ENCODE measurements around the gene SLC22A8.
"Not testable (repeated sequence)": the region's sequence is repeated elsewhere in the genome, so short reads cannot be mapped to it uniquely, and the experiment has no call there.

Gene SLC22A8

GRCh38 chr11:62965574-62965973 is 50.1 kb downstream of the SLC22A8 start:
- Mint-ChIP-seq H3K36me3 (ENCODE audit: low read depth) (no peaks in the 10 kb centered on the region), H3K27me3 (peaks cover 26% of the 10 kb centered on the region), H3K4me1 (no peaks in the 10 kb centered on the region), H3K9me3 (no peaks in the 10 kb centered on the region), H3K4me3 (no peak overlapping the region), H3K27ac (no peak overlapping the region)
- DNase-seq (no peak), ATAC-seq (no peak)

DNA sequence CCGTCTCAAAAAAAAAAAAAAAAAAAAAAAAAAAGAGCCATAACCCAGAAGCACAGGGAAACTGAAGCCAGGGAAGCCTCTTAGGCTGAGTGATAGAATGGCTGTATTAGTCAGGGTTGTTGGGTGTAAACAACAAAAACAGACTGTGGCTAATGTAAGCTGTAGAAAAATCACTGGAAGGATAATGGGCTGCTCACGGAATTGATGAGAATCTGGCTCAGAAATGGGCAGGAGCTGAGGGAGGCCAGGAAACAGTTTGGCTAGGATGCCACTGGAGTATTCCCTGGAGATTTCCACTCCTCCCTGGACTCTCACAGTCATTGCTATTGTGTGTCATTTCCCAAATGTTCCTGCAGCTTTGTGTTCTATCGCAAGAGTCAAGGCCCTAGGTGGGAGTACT is 53.2 kb downstream of the SLC22A8 start:
- Mint-ChIP-seq H3K27ac (no peak overlapping the region), H3K27me3 (peaks cover 15% of the 10 kb centered on the region), H3K36me3 (ENCODE audit: low read depth) (no peaks in the 10 kb centered on the region), H3K4me3 (no peak overlapping the region), H3K9me3 (no peaks in the 10 kb centered on the region), H3K4me1 (no peaks in the 10 kb centered on the region)
- no peak for ATAC-seq
- no peak for DNase-seq

- Mint-ChIP-seq H3K4me3 (no peak overlapping the region), H3K9me3 (no peaks in the 10 kb centered on the region), H3K27me3 (peaks cover 12% of the 10 kb centered on the region), H3K4me1 (no peaks in the 10 kb centered on the region), H3K36me3 (ENCODE audit: low read depth) (no peaks in the 10 kb centered on the region), H3K27ac (no peak overlapping the region)
- no peak for ATAC-seq
- DNase-seq: no peak
Observed at GRCh38 chr11:62961017-62961570, 54.5 kb downstream of the SLC22A8 start.

DNA sequence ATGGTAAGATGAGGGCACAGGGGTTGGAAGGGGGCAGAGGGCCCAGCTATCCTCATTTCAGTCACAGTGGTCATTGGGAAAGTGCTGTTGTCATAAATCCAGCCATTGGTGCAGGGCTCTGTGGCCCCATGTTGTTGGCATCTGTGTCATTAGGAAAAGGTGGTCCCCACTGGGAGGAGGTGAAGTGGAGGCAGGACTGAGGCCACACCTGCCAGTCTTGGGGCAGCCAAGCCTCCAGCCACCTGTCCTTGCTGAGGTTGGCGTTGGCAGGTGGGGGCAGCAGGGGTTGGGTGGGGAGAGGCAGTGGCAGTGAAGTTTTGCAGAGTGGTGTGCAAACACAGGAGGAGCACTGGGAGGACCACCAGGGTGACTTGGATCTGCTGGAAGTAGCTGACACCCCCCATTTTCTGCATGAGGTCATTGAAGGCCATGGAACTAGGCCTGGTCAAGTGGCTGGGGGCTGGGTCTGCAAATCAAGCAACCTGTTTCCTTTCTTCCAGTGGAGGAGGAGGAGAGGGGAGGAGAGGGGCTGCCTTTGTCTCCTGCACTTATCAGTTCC is 56.1 kb downstream of the SLC22A8 start:
- ATAC-seq (no peak), DNase-seq (no peak)
- Mint-ChIP-seq H3K9me3 (no peaks in the 10 kb centered on the region), H3K27me3 (peaks cover 4% of the 10 kb centered on the region), H3K27ac (no peak overlapping the region), H3K36me3 (ENCODE audit: low read depth) (no peaks in the 10 kb centered on the region), H3K4me3 (no peak overlapping the region), H3K4me1 (no peaks in the 10 kb centered on the region)

DNA sequence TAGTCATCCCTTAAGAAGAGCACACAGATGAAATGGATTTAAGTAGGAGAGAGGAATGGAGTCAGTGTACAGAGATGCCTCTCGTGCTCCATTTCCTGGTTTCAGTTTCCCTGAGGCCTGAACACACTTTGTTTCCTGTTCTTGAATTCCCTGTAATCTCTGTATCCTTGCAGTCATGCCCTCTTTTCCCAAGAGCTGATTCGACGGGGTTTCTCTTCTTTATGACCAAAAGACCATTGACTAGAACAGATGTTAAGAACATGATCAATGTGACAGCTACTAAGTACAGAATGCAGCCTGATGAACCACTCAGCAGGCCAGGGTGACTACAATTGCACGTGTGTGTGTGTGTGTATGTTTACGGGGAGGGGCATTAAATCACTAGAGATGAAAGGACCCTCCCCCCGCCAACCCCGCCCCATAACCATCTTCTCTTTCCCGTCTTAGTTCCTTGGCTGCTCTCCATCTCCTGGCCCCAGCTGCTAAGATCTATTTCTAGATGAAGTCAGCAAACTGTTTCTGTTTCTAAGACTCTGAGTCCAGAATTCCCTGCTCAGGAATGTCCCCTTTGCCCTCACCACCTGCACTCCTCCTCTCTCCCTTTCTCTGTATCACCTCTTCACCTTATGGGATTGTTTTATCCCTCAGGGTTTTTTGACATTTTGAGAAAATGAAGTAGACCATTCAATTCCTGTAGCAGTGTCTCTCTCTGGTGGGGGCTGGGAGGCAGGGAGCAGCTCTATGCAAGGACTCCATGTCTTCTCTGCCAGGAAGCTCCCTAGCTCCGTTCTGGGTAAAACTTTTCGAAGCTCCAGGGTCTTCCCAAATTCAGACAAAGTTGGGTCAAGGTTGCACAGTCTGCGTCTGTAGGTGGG is 56.9 kb downstream of the SLC22A8 start:
- no peak for DNase-seq
- H3K27ac Mint-ChIP-seq: no peak overlapping the region
- ATAC-seq: no peak

DNA sequence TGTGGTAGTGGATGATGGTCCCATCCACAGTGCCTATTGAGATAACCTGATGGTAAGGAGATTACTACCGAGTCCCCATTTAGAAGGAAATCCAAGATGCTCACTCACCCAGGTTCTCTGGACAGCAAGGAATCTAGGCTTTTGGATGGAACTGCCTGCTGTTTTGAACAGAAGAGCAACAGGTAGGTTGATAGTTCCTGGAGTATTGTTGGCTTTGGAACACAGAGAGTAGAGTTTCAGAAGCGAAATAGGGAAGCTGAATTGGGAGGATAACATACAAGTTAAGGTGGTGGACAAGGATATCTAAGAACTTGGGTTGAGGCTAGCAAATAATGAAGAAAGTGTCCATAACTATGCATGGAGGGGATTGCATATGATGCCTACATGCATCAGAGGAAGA is 58.5 kb downstream of the SLC22A8 start:
- DNase-seq (no peak), ATAC-seq (no peak)
- Mint-ChIP-seq H3K4me1 (no peaks in the 10 kb centered on the region), H3K4me3 (no peak overlapping the region), H3K36me3 (ENCODE audit: low read depth) (no peaks in the 10 kb centered on the region), H3K9me3 (no peaks in the 10 kb centered on the region), H3K27ac (no peak overlapping the region), H3K27me3 (peaks cover 7% of the 10 kb centered on the region)

More for the DNA sequence above, 56.9 kb downstream of the SLC22A8 start:
- H3K4me1 Mint-ChIP-seq: no peaks in the 10 kb centered on the region
- H3K27me3 Mint-ChIP-seq: peaks cover 4% of the 10 kb centered on the region
- H3K4me3 Mint-ChIP-seq: no peak overlapping the region
- H3K36me3 Mint-ChIP-seq (ENCODE audit: low read depth): no peaks in the 10 kb centered on the region
- no peaks in the 10 kb centered on the region for H3K9me3 Mint-ChIP-seq

DNA sequence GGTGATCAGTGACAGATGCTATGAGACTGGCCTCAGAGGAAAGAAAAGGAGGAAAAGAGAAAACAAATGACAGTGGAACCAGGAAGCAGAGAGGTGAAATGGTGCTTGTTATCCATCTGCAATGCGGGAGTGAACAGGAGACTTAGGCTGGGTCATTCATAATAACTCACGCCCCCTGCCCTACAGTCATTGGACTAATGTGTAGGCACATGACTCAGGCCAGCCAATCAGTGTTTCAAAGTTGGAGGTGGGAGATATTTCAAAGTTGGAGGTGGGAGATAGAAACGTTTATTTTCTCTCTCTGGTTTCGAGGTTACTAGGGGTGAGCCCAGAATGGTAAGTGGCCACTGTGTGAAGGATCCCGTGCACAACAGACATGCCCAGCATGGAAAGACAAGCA is 61.2 kb downstream of the SLC22A8 start:
- Mint-ChIP-seq H3K4me1 (no peaks in the 10 kb centered on the region), H3K4me3 (no peak overlapping the region), H3K27ac (no peak overlapping the region), H3K9me3 (no peaks in the 10 kb centered on the region), H3K27me3 (peaks cover 7% of the 10 kb centered on the region), H3K36me3 (ENCODE audit: low read depth) (no peaks in the 10 kb centered on the region)
- ATAC-seq (no peak), DNase-seq (no peak)

- Mint-ChIP-seq H3K27ac (no peak overlapping the region), H3K4me3 (no peak overlapping the region)
- DNase-seq: no peak
Observed at GRCh38 chr11:62953811-62954210, 61.8 kb downstream of the SLC22A8 start.

DNA sequence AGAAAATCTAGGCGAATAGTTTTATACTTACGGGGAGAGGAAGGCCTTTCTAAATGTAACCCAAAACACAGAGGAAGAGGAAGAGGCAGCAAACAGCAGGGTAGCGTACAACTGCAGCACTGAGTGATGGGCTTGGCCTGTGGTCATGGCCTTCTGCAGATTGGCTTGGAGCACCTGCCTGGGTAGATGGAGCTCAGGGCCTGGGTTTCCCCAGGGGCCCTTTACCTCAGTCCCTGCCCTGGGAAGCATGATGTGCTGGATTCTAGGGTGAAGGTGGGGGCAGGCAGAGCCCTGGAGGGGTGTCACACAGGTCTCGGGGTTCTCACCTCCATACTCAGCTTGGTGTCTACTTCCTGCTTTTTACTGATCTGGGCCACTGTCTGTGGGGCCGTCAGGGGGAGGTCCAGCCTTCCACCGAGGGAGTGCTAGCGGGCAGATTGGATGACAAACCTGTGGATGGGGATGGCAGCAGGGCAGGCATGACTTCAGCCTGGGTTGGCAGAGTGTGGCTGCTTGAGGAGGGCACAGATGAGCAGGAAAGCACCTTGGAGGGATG is 66.8 kb downstream of the SLC22A8 start:
- Mint-ChIP-seq H3K36me3 (ENCODE audit: low read depth) (no peaks in the 10 kb centered on the region), H3K4me3 (no peak overlapping the region)
- no peak for ATAC-seq

More at GRCh38 chr11:62953811-62954210, 61.8 kb downstream of the SLC22A8 start:
- no peak for ATAC-seq
- H3K27me3 Mint-ChIP-seq: peaks cover 9% of the 10 kb centered on the region
- no peaks in the 10 kb centered on the region for H3K4me1 Mint-ChIP-seq
- no peaks in the 10 kb centered on the region for H3K9me3 Mint-ChIP-seq
- H3K36me3 Mint-ChIP-seq (ENCODE audit: low read depth): no peaks in the 10 kb centered on the region

DNA sequence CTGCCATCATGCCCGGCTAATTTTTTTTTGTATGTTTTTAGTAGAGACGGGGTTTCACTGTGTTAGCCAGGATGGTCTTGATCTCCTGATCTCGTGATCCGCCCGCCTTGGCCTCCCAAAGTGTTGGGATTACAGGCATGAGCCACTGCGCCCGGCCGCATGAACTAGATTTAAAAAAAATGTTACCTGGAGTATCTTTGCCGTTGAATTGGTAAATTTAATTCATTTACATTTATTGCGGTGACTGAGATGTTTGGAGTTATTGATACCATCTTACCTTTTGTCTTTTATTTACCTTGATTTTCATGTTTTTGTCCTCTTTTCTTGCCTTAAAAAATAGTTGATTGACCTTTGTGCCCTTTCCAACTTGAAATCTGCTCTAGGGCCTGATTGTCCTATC is 70.1 kb downstream of the SLC22A8 start:
- H3K9me3 Mint-ChIP-seq; ATAC-seq; H3K36me3 Mint-ChIP-seq (ENCODE audit: low read depth); H3K27ac Mint-ChIP-seq; DNase-seq; H3K4me1 Mint-ChIP-seq; H3K4me3 Mint-ChIP-seq: not testable (repeated sequence)
- peaks cover 11% of the 10 kb centered on the region for H3K27me3 Mint-ChIP-seq

More for the DNA sequence above, 66.8 kb downstream of the SLC22A8 start:
- Mint-ChIP-seq H3K4me1 (no peaks in the 10 kb centered on the region), H3K9me3 (no peaks in the 10 kb centered on the region), H3K27me3 (peaks cover 13% of the 10 kb centered on the region), H3K27ac (no peak overlapping the region)
- no peak for DNase-seq
